ENCODE results near the gene CCDC73.

DNA sequence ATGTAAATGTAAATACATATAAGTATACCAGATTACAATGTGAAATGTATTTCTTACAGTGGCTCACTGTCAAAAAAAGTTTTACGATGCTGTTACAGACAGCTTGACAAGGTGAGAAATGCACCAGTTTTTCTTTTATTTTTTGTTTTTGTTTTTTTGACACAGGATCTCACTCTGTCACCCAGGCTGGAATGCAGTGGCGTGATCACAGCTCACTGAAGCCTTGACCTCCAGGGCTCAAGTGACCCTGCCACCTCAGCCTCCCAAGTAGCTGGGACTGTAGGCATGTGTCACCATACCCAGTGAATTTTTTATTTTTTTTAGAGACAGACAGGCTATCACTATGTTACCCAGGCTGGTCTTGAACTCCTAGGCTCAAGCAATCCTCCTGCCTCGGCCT, 9.2 kb downstream of the CCDC73 start:
- TF ChIP-seq CTCF (conservative IDR thresholded peaks at IDR 0.05; ENCODE audit: low read depth, low read length) (no peak), POLR2A (IDR thresholded peaks at IDR 0.05; ENCODE audit: low read depth, low read length) (no peak), MAFK (IDR thresholded peaks at IDR 0.05; ENCODE audit: low read depth, low read length) (no peak), MXI1 (IDR thresholded peaks at IDR 0.05; ENCODE audit: borderline replicate concordance, low read depth, low read length) (no peak), FOS (IDR thresholded peaks at IDR 0.05; ENCODE audit: low read depth, low read length) (no peak), CHD1 (IDR thresholded peaks at IDR 0.05; ENCODE audit: low read depth, low read length) (no peak), BHLHE40 (IDR thresholded peaks at IDR 0.05; ENCODE audit: low read depth, low read length) (no peak), ELK1 (IDR thresholded peaks at IDR 0.05; ENCODE audit: borderline replicate concordance, low read depth, low read length) (no peak), CEBPB (IDR thresholded peaks at IDR 0.05; ENCODE audit: low read depth, low read length) (no peak)
- TF ChIP-seq, protein P1, sequence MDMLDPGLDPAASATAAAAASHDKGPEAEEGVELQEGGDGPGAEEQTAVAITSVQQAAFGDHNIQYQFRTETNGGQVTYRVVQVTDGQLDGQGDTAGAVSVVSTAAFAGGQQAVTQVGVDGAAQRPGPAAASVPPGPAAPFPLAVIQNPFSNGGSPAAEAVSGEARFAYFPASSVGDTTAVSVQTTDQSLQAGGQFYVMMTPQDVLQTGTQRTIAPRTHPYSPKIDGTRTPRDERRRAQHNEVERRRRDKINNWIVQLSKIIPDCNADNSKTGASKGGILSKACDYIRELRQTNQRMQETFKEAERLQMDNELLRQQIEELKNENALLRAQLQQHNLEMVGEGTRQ (IDR thresholded peaks at IDR 0.05; ENCODE audit: low read depth, low read length): no peak
